ENCODE data around the gene FAM32A. TPM values are rescaled to one million over a fixed set of nuclear protein-coding genes. Genes with fewer than 3 reads are reported as not detected.

FAM32A gene
- total and polyA plus RNA-seq, 4 donors: 81.6 to 142 (median 131) TPM

DNA sequence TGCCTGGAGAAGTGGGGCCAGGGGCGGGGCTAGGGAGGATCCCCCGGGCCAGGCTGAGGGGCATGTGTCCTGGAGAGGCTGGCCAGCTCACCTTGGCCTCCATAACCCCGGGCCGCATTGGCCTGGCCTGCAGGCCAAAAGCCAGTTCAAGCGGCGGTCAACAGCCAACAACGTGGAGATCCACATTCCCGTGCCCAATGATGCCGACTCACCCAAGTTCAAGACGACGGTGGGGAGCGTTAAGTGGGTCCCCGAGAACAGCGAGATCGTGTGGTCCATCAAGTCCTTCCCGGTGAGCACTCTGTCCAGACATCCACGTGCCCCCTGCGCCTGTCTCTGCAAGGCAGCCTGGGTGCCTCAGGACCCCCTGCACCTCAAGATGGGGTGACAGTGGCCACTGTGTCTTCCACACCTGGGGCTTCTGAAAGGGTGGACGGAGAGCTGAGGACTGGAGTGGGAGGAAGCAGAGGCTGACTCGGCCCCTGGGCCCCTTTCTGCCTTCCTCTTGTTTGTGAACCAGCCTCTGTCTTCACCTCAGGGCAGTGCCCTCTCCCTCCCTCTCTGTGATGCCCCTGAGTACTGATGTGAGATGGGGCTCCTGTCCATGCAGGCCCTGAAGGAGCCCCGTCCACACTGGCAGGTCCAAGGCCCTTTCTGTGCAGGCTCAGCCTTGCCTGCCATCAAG lies 43.6 kb downstream of the FAM32A start:
- no peak for DNase-seq (ENCODE audit: low read depth in 4 of 6, low spot score in 6 of 6)
- Histone ChIP-seq H3K27ac (ENCODE audit: low read depth, low read length) (no peak overlapping the region), H3K36me3 (ENCODE audit: control insufficient read depth, insufficient read depth, low read length) (peaks cover 97% of the 10 kb centered on the region), H3K27me3 (ENCODE audit: control insufficient read depth, insufficient read depth, low read length) (no peaks in the 10 kb centered on the region), H3K4me1 (ENCODE audit: control insufficient read depth, insufficient read depth, low read length) (no peaks in the 10 kb centered on the region), H3K4me3 (ENCODE audit: low read depth, low read length) (no peak overlapping the region), H3K9me3 (ENCODE audit: control insufficient read depth, insufficient read depth, low read length) (no peaks in the 10 kb centered on the region)
- WGBS (ENCODE audit: insufficient coverage): 93% methylated on average over 21 of the region's 21 CpGs

DNA sequence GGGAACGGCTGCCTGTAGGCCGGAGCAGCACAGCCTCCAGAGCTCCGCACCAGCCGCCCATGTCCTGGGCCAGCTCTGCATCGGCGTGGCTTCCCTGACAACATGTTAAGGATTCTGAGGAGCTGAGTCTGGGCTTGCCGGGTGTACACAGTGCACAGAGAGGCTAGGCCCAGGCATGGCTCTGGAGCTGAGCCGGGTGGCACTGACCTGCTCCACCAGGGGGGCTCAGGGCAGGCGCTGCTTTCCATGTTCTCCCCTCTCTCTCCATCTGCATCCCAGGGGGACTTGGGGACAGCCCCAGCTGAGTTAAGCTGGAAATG lies 44.1 kb downstream of the FAM32A start:
- WGBS (ENCODE audit: insufficient coverage): over 99% methylated on average over 9 of the region's 9 CpGs
- no peak for DNase-seq (ENCODE audit: low read depth in 4 of 6, low spot score in 6 of 6)
- no peak overlapping the region for H3K27ac ChIP-seq (ENCODE audit: low read depth, low read length)
- no peaks in the 10 kb centered on the region for H3K4me1 ChIP-seq (ENCODE audit: control insufficient read depth, insufficient read depth, low read length)
- no peaks in the 10 kb centered on the region for H3K27me3 ChIP-seq (ENCODE audit: control insufficient read depth, insufficient read depth, low read length)
- H3K4me3 ChIP-seq (ENCODE audit: low read depth, low read length): no peak overlapping the region
- H3K36me3 ChIP-seq (ENCODE audit: control insufficient read depth, insufficient read depth, low read length): peaks cover 97% of the 10 kb centered on the region
- no peaks in the 10 kb centered on the region for H3K9me3 ChIP-seq (ENCODE audit: control insufficient read depth, insufficient read depth, low read length)

DNA sequence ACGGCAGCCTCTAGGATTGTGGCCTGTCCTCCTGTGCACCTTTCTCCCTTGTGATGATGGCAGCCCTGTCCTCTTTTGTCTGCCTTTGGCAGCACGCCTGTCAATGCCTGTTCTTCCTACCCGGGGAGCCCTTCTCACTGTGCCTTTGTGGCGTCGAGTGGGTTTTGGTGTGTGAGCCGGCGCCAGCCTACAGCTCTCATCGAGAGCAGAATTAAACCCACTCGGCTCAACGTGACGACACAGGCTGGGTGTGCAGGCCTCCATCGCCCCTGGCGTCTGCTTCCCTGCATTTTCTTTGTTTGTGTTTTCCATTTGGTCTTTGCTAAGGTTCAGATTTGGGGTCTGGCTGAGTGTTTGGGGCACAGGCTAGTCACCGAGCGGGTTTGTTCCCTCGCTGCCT lies 46.9 kb downstream of the FAM32A start:
- H3K27me3 ChIP-seq (ENCODE audit: control insufficient read depth, insufficient read depth, low read length): no peaks in the 10 kb centered on the region
- H3K4me1 ChIP-seq (ENCODE audit: control insufficient read depth, insufficient read depth, low read length): peaks cover 3% of the 10 kb centered on the region
- H3K4me3 ChIP-seq (ENCODE audit: low read depth, low read length): no peak overlapping the region
- H3K27ac ChIP-seq (ENCODE audit: low read depth, low read length): no peak overlapping the region
- WGBS (ENCODE audit: insufficient coverage): 89% methylated on average over 16 of the region's 16 CpGs
- no peaks in the 10 kb centered on the region for H3K9me3 ChIP-seq (ENCODE audit: control insufficient read depth, insufficient read depth, low read length)
- peaks cover 92% of the 10 kb centered on the region for H3K36me3 ChIP-seq (ENCODE audit: control insufficient read depth, insufficient read depth, low read length)
- DNase-seq (ENCODE audit: low read depth in 4 of 6, low spot score in 6 of 6): no peak

DNA sequence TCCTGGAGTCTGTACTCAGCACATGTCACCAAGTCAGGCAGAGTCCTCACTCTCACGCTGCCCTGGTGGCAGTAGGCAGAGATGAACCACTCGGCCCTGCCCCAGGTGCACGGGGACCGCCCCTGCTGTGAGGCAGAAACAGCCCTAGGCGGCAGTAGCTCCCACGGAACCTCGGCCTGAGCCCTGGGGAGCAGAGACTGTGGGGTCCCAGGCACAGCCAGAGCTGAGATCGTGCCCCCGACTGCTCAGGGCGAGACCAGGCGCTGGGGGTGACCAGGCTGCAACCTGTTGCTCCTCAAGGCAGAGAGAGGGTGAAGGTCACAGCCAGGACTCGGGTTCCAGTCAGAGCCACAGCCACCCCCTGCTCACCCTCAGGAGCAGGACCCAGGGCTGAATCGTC lies 47.4 kb downstream of the FAM32A start:
- H3K36me3 ChIP-seq (ENCODE audit: control insufficient read depth, insufficient read depth, low read length): peaks cover 89% of the 10 kb centered on the region

DNA sequence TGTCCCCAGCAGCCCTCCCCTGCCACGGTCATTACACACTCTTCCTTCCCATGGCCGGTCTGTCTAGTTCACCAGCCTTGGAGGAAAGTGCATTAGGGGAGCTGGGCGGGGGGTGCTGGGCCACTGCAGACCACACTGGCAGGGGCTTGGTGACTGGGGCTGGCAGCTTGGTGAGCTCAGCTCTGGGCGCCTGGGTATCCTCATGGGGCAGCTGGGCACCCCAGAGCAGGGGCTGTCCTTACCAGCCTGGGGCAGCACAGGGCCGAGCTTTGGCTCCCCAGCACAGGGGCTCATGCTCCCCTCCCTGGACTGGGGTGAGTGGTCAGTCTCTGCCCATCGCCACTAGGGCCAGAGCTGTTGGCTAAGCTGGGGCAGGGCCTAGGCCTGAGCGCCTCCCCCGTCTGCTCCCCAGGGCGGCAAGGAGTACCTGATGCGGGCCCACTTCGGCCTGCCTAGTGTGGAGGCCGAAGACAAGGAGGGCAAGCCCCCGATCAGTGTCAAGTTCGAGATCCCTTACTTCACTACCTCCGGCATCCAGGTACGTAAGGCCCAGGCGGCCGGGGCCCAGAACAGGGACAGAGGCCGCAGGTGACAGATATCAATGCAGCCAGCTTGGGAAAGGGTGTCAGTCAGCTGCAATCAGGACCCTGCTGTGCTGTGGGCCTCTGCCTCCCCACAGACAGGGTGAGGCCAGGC lies 48.0 kb downstream of the FAM32A start:
- Histone ChIP-seq H3K4me1 (ENCODE audit: control insufficient read depth, insufficient read depth, low read length) (peaks cover 3% of the 10 kb centered on the region), H3K4me3 (ENCODE audit: low read depth, low read length) (no peak overlapping the region), H3K27me3 (ENCODE audit: control insufficient read depth, insufficient read depth, low read length) (no peaks in the 10 kb centered on the region), H3K27ac (ENCODE audit: low read depth, low read length) (no peak overlapping the region), H3K36me3 (ENCODE audit: control insufficient read depth, insufficient read depth, low read length) (peaks cover 83% of the 10 kb centered on the region), H3K9me3 (ENCODE audit: control insufficient read depth, insufficient read depth, low read length) (no peaks in the 10 kb centered on the region)
- 91% methylated on average over 18 of the region's 19 CpGs for WGBS (ENCODE audit: insufficient coverage)
- DNase-seq (ENCODE audit: low read depth in 4 of 6, low spot score in 6 of 6): no peak

More for the DNA sequence above, 47.4 kb downstream of the FAM32A start:
- 91% methylated on average over 13 of the region's 13 CpGs for WGBS (ENCODE audit: insufficient coverage)
- DNase-seq (ENCODE audit: low read depth in 4 of 6, low spot score in 6 of 6): no peak
- Histone ChIP-seq H3K4me3 (ENCODE audit: low read depth, low read length) (no peak overlapping the region), H3K27ac (ENCODE audit: low read depth, low read length) (no peak overlapping the region), H3K9me3 (ENCODE audit: control insufficient read depth, insufficient read depth, low read length) (no peaks in the 10 kb centered on the region), H3K27me3 (ENCODE audit: control insufficient read depth, insufficient read depth, low read length) (no peaks in the 10 kb centered on the region), H3K4me1 (ENCODE audit: control insufficient read depth, insufficient read depth, low read length) (peaks cover 3% of the 10 kb centered on the region)

DNA sequence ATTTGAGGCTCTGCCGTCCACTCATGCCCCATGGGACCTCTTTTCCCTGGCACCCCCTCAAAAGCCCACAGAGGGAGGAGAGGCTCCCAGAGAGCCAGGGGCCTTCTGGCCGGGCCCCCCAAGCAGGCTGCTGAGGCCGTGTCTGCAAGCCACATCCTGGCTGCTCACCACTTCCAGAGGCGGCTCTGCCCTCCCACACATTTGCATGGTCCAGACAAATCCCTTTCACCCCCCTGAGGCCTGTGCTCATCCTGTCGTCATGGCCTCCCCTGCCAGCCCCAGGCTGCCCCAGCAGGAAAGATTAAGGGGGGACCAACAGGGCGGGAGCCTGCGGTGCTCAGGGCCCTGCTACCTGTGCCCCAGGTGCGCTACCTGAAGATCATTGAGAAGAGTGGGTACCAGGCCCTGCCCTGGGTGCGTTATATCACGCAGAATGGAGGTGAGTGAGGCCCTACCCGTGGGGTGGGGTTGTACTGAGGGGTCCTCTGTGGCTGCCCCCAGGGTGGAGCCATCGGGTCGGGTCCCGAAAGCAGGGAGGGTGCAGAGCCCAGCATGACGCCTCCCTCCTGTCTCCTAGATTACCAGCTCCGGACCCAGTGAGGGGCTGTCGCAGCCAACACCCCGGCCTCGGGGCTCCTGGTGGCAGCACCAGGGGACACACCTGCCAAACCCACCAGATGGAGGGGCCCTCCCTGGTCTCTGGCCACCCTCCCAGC lies 48.8 kb downstream of the FAM32A start:
- DNase-seq (ENCODE audit: low read depth in 4 of 6, low spot score in 6 of 6): no peak
- no peaks in the 10 kb centered on the region for H3K27me3 ChIP-seq (ENCODE audit: control insufficient read depth, insufficient read depth, low read length)
- peaks cover 75% of the 10 kb centered on the region for H3K36me3 ChIP-seq (ENCODE audit: control insufficient read depth, insufficient read depth, low read length)
- peaks cover 3% of the 10 kb centered on the region for H3K4me1 ChIP-seq (ENCODE audit: control insufficient read depth, insufficient read depth, low read length)
- H3K9me3 ChIP-seq (ENCODE audit: control insufficient read depth, insufficient read depth, low read length): no peaks in the 10 kb centered on the region
- 91% methylated on average over 19 of the region's 19 CpGs for WGBS (ENCODE audit: insufficient coverage)
- no peak overlapping the region for H3K4me3 ChIP-seq (ENCODE audit: low read depth, low read length)
- no peak overlapping the region for H3K27ac ChIP-seq (ENCODE audit: low read depth, low read length)

DNA sequence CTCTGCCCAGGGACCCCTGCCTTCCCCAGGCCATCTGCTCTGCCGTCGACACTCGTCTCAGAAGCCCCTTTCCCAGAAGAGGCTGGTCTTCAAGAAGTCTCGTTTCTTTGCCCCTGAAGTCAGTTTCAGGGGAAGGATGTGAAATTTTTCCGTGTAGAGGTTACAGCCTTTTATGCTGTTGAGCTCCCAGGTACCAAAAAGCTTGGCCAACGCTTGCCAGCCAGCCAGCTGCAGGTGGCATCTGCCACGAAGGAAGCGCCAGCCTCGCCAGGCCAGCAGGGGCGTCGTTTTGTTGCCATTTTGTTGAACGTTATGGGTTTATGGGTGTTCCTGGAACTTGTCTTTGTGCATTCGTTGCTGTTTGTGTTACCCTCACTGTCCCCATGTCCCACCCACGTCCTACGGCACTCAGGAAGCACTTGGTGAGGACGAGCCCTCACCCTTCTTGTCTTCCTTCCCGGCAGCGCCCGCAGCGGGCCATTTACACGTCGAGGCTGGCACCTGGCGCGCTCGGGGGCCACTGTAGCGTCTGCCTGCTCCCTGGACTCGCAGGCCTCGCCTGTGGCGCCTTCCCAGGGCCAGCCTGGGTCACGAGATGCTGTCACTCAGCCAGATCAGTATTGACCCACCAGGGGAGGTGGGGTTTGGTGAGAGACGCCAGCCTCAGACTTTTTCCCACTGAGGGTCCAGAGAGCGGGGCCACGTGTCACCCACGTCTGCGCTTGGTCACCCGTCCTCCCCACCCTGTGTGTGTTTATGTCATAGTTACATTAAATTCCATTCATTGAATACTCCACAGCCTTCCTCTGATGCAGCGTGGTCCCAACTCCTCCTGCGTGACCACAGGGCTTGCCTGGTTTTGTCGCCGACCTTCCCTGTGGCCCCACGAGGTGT lies 49.6 kb downstream of the FAM32A start:
- Histone ChIP-seq H3K27ac (ENCODE audit: low read depth, low read length) (no peak overlapping the region), H3K36me3 (ENCODE audit: control insufficient read depth, insufficient read depth, low read length) (peaks cover 67% of the 10 kb centered on the region), H3K4me3 (ENCODE audit: low read depth, low read length) (no peak overlapping the region), H3K4me1 (ENCODE audit: control insufficient read depth, insufficient read depth, low read length) (peaks cover 3% of the 10 kb centered on the region), H3K27me3 (ENCODE audit: control insufficient read depth, insufficient read depth, low read length) (no peaks in the 10 kb centered on the region), H3K9me3 (ENCODE audit: control insufficient read depth, insufficient read depth, low read length) (no peaks in the 10 kb centered on the region)
- DNase-seq (ENCODE audit: low read depth in 4 of 6, low spot score in 6 of 6): no peak
- 91% methylated on average over 31 of the region's 41 CpGs for WGBS (ENCODE audit: insufficient coverage)

DNA sequence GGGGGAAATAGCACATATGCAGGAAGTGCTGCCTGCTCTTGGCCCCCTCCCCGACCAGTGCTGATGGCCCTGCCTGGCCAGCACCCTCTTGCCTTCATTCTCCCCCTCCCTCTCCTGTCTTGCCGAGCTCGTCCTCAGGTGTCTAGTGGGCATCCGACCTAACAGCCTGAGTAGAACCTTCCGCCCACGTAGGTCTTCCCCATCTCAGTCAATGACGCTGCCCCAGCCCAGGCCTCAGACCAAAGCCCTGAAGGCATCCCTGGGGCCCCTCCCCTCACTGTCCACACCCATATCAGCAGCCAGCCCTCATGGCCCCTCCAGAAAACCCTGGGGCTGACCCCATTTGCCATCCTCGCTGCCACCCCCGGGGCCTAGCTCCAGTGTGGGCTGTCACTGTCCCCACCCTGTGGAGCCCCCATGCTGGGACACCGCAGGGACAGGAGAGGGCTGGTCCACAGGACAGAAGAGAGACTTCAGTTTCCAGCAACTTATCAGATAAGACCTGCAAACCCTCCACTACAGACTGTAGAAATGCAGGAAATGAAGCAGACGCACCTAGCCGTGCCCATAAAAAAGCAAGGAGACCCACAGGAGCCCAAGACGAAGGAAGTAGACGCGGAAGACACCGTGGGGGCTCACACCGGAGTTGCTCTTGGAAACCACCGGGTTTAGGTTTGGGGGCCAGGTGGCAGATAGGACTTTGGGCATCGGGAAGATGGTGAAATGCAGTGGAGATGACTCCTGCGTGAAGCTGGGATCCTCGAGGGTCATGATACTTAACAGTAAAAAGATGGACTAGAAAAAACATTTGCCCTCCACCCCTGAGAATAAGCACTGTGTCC lies 50.8 kb downstream of the FAM32A start:
- no peak for DNase-seq (ENCODE audit: low read depth in 4 of 6, low spot score in 6 of 6)
- Histone ChIP-seq H3K27me3 (ENCODE audit: control insufficient read depth, insufficient read depth, low read length) (no peaks in the 10 kb centered on the region), H3K36me3 (ENCODE audit: control insufficient read depth, insufficient read depth, low read length) (peaks cover 56% of the 10 kb centered on the region), H3K9me3 (ENCODE audit: control insufficient read depth, insufficient read depth, low read length) (no peaks in the 10 kb centered on the region), H3K4me3 (ENCODE audit: low read depth, low read length) (no peak overlapping the region), H3K4me1 (ENCODE audit: control insufficient read depth, insufficient read depth, low read length) (peaks cover 3% of the 10 kb centered on the region), H3K27ac (ENCODE audit: low read depth, low read length) (no peak overlapping the region)
- 85% methylated on average over 18 of the region's 21 CpGs for WGBS (ENCODE audit: insufficient coverage)

All from spinal cord (tissue), 10 donors.